Measurements from ENCODE around the gene CNGB1.
"Not testable (repeated sequence)": the region's sequence is repeated elsewhere in the genome, so short reads cannot be mapped to it uniquely, and the experiment has no call there.

The CNGB1 gene

DNA sequence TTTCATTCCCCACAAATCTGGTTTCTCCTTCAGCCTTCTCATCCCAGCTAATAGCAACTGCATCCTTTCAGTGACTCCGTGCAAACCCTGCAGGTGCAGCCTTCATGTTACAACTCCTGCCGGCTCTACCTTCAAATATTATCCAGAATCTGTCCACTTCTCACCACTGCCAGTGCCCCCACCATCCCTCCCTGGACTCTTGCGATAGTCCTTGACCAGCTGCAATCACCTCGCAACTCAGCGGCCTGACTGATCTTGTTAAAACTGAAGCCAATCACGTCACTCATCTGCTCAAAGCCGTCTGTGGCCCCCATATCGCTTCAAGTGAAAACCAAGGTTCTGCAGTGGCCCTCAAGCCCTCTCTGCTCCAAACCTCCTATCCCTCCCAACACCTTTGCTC, 125.8 kb downstream of the CNGB1 start:
- no peak for DNase-seq

DNA sequence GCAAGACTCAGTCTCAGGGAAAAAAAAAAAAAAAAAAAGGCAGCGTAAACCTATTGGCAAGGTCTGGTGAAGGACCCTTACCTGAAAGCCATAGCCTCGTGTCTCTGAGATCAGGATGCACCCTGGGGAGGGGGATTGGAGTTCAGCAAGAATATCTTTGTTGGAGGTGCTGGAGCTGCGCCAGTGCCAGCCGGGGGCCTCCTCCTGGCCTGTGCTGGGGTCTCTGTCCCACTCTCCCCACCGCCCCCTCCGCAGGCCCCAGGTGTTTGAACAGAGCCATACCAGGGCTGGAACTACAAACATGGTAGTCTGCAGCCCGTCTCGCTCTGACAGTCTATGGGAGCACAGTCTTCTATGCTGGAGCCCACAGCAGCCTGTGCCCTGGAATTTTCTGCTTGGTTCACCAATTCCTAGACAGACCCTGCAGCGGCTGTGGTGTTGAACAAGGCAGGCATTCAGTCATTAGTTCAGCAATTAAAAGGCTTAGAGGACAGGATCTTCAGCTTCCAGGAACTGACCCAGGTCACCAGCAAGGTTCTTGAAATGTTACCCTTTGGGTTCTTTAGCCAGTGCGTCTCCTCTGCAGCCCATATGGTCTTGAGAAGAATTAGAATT, 126.4 kb downstream of the CNGB1 start:
- no peak for DNase-seq

DNA sequence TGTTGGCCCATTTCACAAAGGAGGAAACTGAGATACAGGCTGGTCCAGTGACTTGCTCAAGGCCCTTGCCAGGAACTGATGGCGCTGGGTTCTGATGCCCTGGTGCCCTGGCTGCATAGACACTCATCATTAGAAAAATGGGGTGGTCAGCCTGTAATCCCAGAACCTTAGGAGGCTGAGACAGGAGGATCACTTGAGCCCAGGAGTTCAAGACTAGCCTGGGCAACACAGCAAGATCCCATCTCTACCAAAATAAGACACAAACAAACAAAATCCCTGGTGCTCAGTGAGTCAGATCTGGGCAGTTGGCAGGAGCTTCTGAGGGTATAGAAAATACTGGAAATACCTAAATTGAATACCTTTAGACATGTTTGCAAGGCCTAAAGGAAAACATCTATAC, 127.5 kb downstream of the CNGB1 start:
- DNase-seq: no peak

DNA sequence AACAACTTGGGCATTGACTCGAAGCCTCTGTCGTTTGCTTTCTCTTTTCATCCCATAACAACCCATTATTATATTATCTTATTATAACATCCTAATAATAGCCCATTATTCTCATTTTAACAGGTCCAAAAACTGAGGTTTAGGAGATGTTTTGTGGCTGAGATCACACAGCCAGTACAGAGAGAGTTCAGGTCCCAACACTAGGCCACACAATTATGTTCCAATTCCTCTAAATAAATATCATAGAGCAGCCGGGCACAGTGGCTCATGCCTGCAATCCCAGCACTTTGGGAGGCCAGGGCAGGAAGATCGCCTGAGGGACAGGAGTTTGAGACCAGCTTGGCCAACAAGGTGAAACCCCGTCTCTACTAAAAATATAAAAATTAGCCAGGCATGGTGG, 128.3 kb downstream of the CNGB1 start:
- no peak for DNase-seq

DNA sequence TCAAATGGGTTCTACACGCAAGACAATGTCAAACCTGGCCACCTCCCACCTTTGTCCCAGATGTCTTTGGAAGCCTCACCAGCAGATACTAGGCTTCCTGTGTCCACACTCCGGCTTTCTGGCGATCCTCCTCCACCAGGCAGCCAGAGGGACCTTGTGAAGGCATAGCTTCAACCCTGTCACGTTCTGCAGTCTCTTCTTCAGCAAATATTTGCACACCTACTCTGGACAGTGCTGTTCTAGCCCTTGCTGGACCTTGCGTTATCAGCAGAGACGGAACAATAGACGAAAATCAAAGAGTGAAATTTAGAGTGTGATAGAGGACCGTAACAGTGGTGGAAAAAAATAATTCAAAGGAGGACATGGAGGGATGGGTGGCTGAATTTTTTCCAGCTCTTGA, 130.1 kb downstream of the CNGB1 start:
- no peak for DNase-seq

DNA sequence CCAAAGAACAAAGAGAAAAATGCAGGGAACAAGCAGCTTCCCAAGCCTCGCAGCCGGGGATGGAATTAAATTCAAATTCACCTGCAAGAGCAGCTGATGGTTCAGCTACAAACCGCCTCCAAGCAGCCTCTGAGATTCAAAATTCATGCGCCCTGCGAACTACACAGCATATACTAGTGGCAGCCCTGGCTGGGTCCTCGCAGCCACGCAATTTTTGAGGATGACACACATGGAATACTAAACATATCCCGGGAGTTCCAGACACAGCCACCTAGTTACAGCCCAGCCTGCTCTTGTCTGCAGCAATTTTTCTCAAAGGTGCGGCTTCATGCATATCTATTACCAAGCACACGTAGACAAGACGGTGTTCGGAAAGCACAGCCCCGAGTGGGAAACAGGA, 132.8 kb downstream of the CNGB1 start:
- no peak for DNase-seq

DNA sequence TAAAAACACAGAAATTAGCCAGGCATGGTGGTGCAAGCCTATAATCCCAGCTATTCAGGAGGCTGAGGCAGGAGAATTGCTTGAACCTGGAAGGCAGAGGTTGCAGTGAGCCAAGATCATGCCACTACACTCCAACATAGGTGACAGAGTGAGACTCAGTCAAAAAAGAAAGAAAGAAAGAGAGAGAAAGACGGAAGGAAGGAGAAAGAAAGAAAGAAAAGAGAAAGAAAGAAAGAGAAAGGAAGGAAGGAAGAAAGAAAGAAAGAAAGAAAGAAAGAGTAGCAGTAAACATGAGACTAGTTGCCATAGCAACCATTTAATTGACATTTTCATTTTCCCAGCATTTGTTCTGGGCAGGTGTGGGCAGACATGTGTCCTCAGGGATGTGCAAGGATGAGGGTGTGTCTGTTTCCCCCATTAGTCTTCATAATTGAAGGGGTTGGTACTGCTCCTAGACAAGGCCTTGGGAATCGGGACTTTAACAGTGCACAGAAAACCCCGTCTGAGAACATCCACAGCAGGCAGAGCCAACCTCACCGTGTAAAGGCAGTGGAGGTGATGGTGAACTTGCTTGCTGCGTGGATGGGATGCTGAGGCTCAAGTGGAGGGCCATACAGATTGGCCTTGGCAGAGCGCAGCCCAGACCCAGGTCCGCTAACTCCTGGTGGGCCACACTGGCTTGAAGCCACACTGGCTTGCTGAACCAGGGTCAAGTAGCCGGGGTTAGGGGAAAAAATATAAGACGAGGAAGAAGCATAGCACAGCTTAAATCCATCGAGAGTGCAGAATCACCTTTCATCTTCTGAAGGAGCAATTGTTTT, 133.4 kb downstream of the CNGB1 start:
- no peak for DNase-seq

DNA sequence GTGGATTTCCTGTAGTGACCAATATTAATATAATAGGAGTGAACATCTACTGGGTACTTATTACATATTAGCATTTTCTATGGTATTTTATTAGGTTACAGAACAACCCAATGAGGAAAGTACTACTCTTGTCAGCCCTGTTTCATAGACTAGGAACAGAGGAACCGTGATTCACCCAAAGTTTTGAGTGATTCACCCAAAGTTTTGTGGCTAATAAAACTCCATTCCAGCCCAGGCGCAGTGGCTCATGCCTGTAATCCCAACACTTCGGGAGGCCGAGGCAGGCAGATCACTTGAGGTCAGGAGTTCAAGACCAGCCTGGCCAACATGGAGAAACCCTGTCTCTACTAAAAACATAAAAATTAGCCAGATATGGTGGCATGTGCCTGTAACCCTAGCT, 135.5 kb downstream of the CNGB1 start:
- not testable (repeated sequence) for DNase-seq

DNA sequence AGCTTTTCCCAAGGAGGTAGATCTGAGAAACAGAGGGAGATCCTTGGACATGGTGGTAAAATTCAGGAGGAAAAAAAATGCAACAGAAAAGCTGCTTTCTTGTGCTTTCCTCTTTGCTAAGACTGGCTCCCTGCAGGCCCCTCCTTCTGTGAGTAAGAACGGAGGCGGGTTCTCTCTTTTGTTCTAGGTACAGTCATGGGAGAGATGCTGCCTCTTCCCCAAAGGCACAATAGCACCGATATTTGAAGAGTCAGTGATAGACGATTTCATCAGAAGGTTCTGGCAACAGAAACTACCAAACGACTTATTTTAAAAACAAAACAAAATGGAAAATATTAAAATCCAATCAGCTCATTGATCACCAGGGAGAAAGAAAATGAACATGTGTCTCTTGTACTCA, 136.0 kb downstream of the CNGB1 start:
- DNase-seq: peak; percentile 35
